ENCODE data around the gene P2RY12. TPM values are rescaled to one million over a fixed set of nuclear protein-coding genes. Genes with fewer than 3 reads are reported as not detected.
"Not testable (repeated sequence)": the region's sequence is repeated elsewhere in the genome, so short reads cannot be mapped to it uniquely, and the experiment has no call there.

The P2RY12 gene
- total RNA-seq, 1 donor from 2014 or later = 0.74 TPM

GRCh38 chr3:151393941-151394340 is 9.4 kb upstream of the P2RY12 start:
- H3K4me1 ChIP-seq = no peaks in the 10 kb centered on the region
- H3K9me3 ChIP-seq (replicated peaks) = no peaks in the 10 kb centered on the region
- H3K27me3 ChIP-seq (ENCODE audit: low read depth) = no peaks in the 10 kb centered on the region
- H3K27ac ChIP-seq (replicated peaks) = no peak overlapping the region
- DNase-seq = no peak
- intact Hi-C loops (cut with micrococcal nuclease) = no loop called here
- no peak for TF ChIP-seq CTCF (IDR thresholded peaks at IDR 0.05; ENCODE audit: borderline replicate concordance)
- H3K4me3 ChIP-seq = no peak overlapping the region
- H3K36me3 ChIP-seq = no peaks in the 10 kb centered on the region

- H3K27me3 ChIP-seq (ENCODE audit: low read depth) = no peaks in the 10 kb centered on the region
- H3K36me3 ChIP-seq = no peaks in the 10 kb centered on the region
- intact Hi-C loops (cut with micrococcal nuclease) = no loop called here
- no peak overlapping the region for H3K27ac ChIP-seq (replicated peaks)
- no peaks in the 10 kb centered on the region for H3K9me3 ChIP-seq (replicated peaks)
- TF ChIP-seq CTCF (IDR thresholded peaks at IDR 0.05; ENCODE audit: borderline replicate concordance) = no peak
- no peaks in the 10 kb centered on the region for H3K4me1 ChIP-seq
- DNase-seq = no peak
- H3K4me3 ChIP-seq = no peak overlapping the region
Observed at GRCh38 chr3:151393146-151393830, 8.7 kb upstream of the P2RY12 start.

- H3K4me1 ChIP-seq; H3K9me3 ChIP-seq (replicated peaks); intact Hi-C loops (cut with micrococcal nuclease); H3K27ac ChIP-seq (replicated peaks); H3K27me3 ChIP-seq (ENCODE audit: low read depth); H3K36me3 ChIP-seq; H3K4me3 ChIP-seq; DNase-seq: not testable (repeated sequence)
Observed at GRCh38 chr3:151392191-151392590, 7.6 kb upstream of the P2RY12 start.

DNA sequence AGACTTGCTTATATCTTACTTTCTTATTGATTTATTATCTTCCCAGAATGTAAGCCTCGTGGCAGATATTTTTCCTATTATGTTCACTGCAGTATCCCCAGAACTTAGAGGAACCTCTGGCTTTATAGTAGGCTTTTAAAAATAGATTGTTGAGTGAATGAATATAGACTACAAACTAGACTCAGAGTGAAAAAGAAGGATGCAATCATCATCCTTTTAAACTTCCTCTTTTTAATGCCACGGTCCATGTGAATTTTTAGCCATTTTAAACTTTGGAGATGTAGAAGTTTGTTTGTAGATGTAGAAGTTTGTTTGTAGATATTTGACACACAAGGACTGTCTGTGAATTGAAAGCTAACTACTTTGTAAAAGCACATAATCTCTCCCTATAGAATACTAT is 7.2 kb upstream of the P2RY12 start:
- DNase-seq = no peak
- Histone ChIP-seq H3K4me3 (no peak overlapping the region), H3K36me3 (no peaks in the 10 kb centered on the region), H3K4me1 (no peaks in the 10 kb centered on the region), H3K27me3 (ENCODE audit: low read depth) (no peaks in the 10 kb centered on the region), H3K27ac (replicated peaks) (no peak overlapping the region), H3K9me3 (replicated peaks) (no peaks in the 10 kb centered on the region)
- intact Hi-C loops (cut with micrococcal nuclease) = no loop called here
- no peak for TF ChIP-seq CTCF (IDR thresholded peaks at IDR 0.05; ENCODE audit: borderline replicate concordance)

GRCh38 chr3:151387842-151388241 is 3.3 kb upstream of the P2RY12 start:
- H3K27me3 ChIP-seq (ENCODE audit: low read depth) = no peaks in the 10 kb centered on the region
- H3K27ac ChIP-seq (replicated peaks) = no peak overlapping the region
- DNase-seq = no peak
- no peaks in the 10 kb centered on the region for H3K4me1 ChIP-seq
- no peak overlapping the region for H3K4me3 ChIP-seq
- H3K9me3 ChIP-seq (replicated peaks) = no peaks in the 10 kb centered on the region
- no peaks in the 10 kb centered on the region for H3K36me3 ChIP-seq
- no peak for TF ChIP-seq CTCF (IDR thresholded peaks at IDR 0.05; ENCODE audit: borderline replicate concordance)
- intact Hi-C loops (cut with micrococcal nuclease) = no loop called here

DNA sequence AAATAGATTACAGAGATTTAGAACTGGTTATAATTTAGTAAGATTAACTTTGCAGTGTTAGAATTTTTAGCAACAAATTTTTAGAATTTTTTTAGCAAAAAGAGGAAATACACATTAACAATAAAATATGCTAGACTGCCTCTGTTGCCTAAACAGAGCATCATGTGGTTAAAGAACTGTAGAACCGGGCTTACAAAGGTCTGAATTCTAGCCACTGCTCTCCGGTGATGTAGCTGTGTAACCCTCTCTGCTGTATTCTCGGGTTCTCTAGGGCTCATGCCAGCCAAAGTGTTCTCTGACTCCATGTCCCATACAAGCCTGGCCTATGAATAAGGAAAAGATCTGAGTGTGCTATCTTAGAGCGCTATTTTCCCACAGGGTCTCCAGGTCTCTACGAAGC is 2.9 kb upstream of the P2RY12 start:
- no peaks in the 10 kb centered on the region for H3K27me3 ChIP-seq (ENCODE audit: low read depth)
- H3K9me3 ChIP-seq (replicated peaks) = no peaks in the 10 kb centered on the region
- TF ChIP-seq CTCF (IDR thresholded peaks at IDR 0.05; ENCODE audit: borderline replicate concordance) = no peak
- intact Hi-C loops (cut with micrococcal nuclease) = no loop called here
- no peak overlapping the region for H3K27ac ChIP-seq (replicated peaks)
- no peak overlapping the region for H3K4me3 ChIP-seq
- DNase-seq = no peak
- H3K36me3 ChIP-seq = no peaks in the 10 kb centered on the region
- H3K4me1 ChIP-seq = no peaks in the 10 kb centered on the region
